HEK293 (cell line): Measurements from ENCODE around the gene OCSTAMP.

Experiments used
- CTCF ChIA-PET: fragments of 350-600 bp; formaldehyde crosslinking; extraction: SDS; loops from one replicate; lab custom pipeline; 2021; ENCODE audit warnings: antibody characterized with exemption; lab: Yijun Ruan, JAX
- POLR2A ChIA-PET: fragments of 300-600 bp; formaldehyde crosslinking; extraction: SDS; loops from one replicate; lab custom pipeline; 2020; ENCODE audit warnings: antibody characterized with exemption, inconsistent platforms; lab: Yijun Ruan, JAX
- H3K27ac ChIP-seq: fragments of 200-500 bp; sonication (Bioruptor generic); 2 replicates; pipeline ENCODE4 v1.5.1; 2014; ENCODE audit warnings: low read depth, low read length, control low read depth, inconsistent platforms; ENCODE audit errors: extremely low read depth
- H3K36me3 ChIP-seq, 2 experiments: fragments of 200-500 bp in 1 of 2; sonication (Bioruptor generic) in 1 of 2; 1 replicate in 1 of 2; 2 replicates in 1 of 2; pipeline ENCODE4 v1.5.1; 2014 to 2017; ENCODE audit warnings: inconsistent platforms in 2 of 2, low read length in 2 of 2; ENCODE audit not compliant: control insufficient read depth in 2 of 2, insufficient read depth in 1 of 2
- H3K4me1 ChIP-seq: fragments of 200-500 bp; sonication (Bioruptor generic); 2 replicates; pipeline ENCODE4 v1.5.1; 2014; ENCODE audit warnings: mild to moderate bottlenecking, low read length, inconsistent platforms; ENCODE audit not compliant: control insufficient read depth, insufficient read depth
- H3K4me3 ChIP-seq: 2 replicates; pipeline ENCODE4 v1.5.1; 2011; ENCODE audit warnings: low read depth, mild to moderate bottlenecking, control low read depth, low read length, moderate library complexity
- H3K9me3 ChIP-seq: fragments of 200-500 bp; sonication (Bioruptor generic); 2 replicates; pipeline ENCODE4 v1.5.1; 2014; ENCODE audit warnings: low read depth, low read length, inconsistent platforms; ENCODE audit not compliant: control insufficient read depth, insufficient read depth
- BCL6B ChIP-seq: fragments of 450-650 bp; formaldehyde crosslinking; IDR thresholded peaks from 2 replicates; pipeline ENCODE4 v1.5.1; 2017; ENCODE audit warnings: missing biosample characterization, missing genetic modification characterization
- ELK4 ChIP-seq: IDR thresholded peaks from 2 replicates; pipeline ENCODE4 v1.6.1; 2011; ENCODE audit warnings: mild to moderate bottlenecking, low read depth, low read length, borderline replicate concordance
- KLF1 ChIP-seq: fragments of 450-650 bp; formaldehyde crosslinking; IDR thresholded peaks from 2 replicates; pipeline ENCODE4 v1.5.1; 2016; ENCODE audit warnings: missing biosample characterization, missing genetic modification characterization
- KLF10 ChIP-seq: fragments of 450-650 bp; IDR thresholded peaks from 2 replicates; pipeline ENCODE4 v1.5.1; 2018; ENCODE audit warnings: missing biosample characterization, mild to moderate bottlenecking, missing genetic modification characterization
- MYNN ChIP-seq: fragments of 450-650 bp; formaldehyde crosslinking; IDR thresholded peaks from 2 replicates; pipeline ENCODE4 v1.5.1; 2016; ENCODE audit warnings: missing biosample characterization, missing genetic modification characterization, borderline replicate concordance
- REST ChIP-seq: fragments of 450-650 bp; formaldehyde crosslinking; IDR thresholded peaks from 2 replicates; pipeline ENCODE4 v1.5.1; 2016; ENCODE audit warnings: missing biosample characterization, missing genetic modification characterization
- ZBTB8A ChIP-seq: fragments of 450-650 bp; formaldehyde crosslinking; IDR thresholded peaks from 2 replicates; pipeline ENCODE4 v1.5.1; 2016; ENCODE audit warnings: missing biosample characterization, missing genetic modification characterization
- ZEB2 ChIP-seq: fragments of 450-650 bp; formaldehyde crosslinking; IDR thresholded peaks from 2 replicates; pipeline ENCODE4 v1.5.1; 2016; ENCODE audit warnings: missing biosample characterization, missing genetic modification characterization
- ZFHX2 ChIP-seq: fragments of 450-650 bp; formaldehyde crosslinking; conservative IDR thresholded peaks from 2 replicates; pipeline ENCODE4 v1.5.1; 2016; ENCODE audit warnings: missing biosample characterization, missing genetic modification characterization
- ZFP41 ChIP-seq: fragments of 450-650 bp; formaldehyde crosslinking; IDR thresholded peaks from 2 replicates; pipeline ENCODE4 v1.5.1; 2016; ENCODE audit warnings: missing biosample characterization, missing genetic modification characterization, borderline replicate concordance
- ZNF114 ChIP-seq: fragments of 450-650 bp; formaldehyde crosslinking; IDR thresholded peaks from 2 replicates; pipeline ENCODE4 v1.5.0; 2017; ENCODE audit warnings: missing biosample characterization, missing genetic modification characterization
- ZNF23 ChIP-seq: fragments of 450-650 bp; formaldehyde crosslinking; IDR thresholded peaks from 2 replicates; pipeline ENCODE4 v1.5.1; 2016; ENCODE audit warnings: missing biosample characterization, missing genetic modification characterization, borderline replicate concordance
- ZNF24 ChIP-seq: fragments of 450-650 bp; formaldehyde crosslinking; IDR thresholded peaks from 2 replicates; pipeline ENCODE4 v1.5.1; 2016; ENCODE audit warnings: missing biosample characterization, missing genetic modification characterization
- ZNF513 ChIP-seq: fragments of 450-650 bp; IDR thresholded peaks from 2 replicates; pipeline ENCODE4 v1.5.1; 2018; ENCODE audit warnings: missing biosample characterization, missing genetic modification characterization
- ZNF529 ChIP-seq: fragments of 450-650 bp; formaldehyde crosslinking; IDR thresholded peaks from 2 replicates; pipeline ENCODE4 v1.5.1; 2017; ENCODE audit warnings: missing genetic modification characterization, missing biosample characterization; ENCODE audit not compliant: insufficient replicate concordance
- ZNF558 ChIP-seq: fragments of 450-650 bp; formaldehyde crosslinking; IDR thresholded peaks from 2 replicates; pipeline ENCODE4 v1.5.1; 2016; ENCODE audit warnings: missing biosample characterization, missing genetic modification characterization
- ZNF560 ChIP-seq: fragments of 450-650 bp; formaldehyde crosslinking; IDR thresholded peaks from 2 replicates; pipeline ENCODE4 v1.5.1; 2017; ENCODE audit warnings: missing biosample characterization, missing genetic modification characterization, borderline replicate concordance
- ZNF571 ChIP-seq: fragments of 450-650 bp; formaldehyde crosslinking; IDR thresholded peaks from 2 replicates; pipeline ENCODE4 v1.5.0; 2017; ENCODE audit warnings: missing biosample characterization, missing genetic modification characterization
- ZNF629 ChIP-seq: fragments of 450-650 bp; formaldehyde crosslinking; IDR thresholded peaks from 2 replicates; pipeline ENCODE4 v1.5.1; 2017; ENCODE audit warnings: missing biosample characterization, missing genetic modification characterization
- ZNF660 ChIP-seq: fragments of 450-650 bp; IDR thresholded peaks from 2 replicates; pipeline ENCODE4 v1.5.1; 2018; ENCODE audit warnings: missing biosample characterization, mild to moderate bottlenecking, missing genetic modification characterization
- ZNF677 ChIP-seq: fragments of 450-650 bp; IDR thresholded peaks from 2 replicates; pipeline ENCODE4 v1.5.0; 2018; ENCODE audit warnings: missing biosample characterization, mild to moderate bottlenecking, missing genetic modification characterization, moderate library complexity
- ZNF776 ChIP-seq: fragments of 450-650 bp; formaldehyde crosslinking; IDR thresholded peaks from 2 replicates; pipeline ENCODE4 v1.5.0; 2017; ENCODE audit warnings: missing biosample characterization, missing genetic modification characterization, borderline replicate concordance
- ZNF843 ChIP-seq: fragments of 450-650 bp; formaldehyde crosslinking; IDR thresholded peaks from 2 replicates; pipeline ENCODE4 v1.5.1; 2016; ENCODE audit warnings: missing biosample characterization, missing genetic modification characterization
- TF ChIP-seq, protein P1 (sequence below): fragments of 450-650 bp; formaldehyde crosslinking; IDR thresholded peaks from 2 replicates; pipeline ENCODE4 v1.5.1; 2016; ENCODE audit warnings: missing biosample characterization, missing genetic modification characterization
- TF ChIP-seq, protein P2 (sequence below): fragments of 450-650 bp; formaldehyde crosslinking; optimal IDR thresholded peaks from 2 replicates; pipeline ENCODE3; 2016; ENCODE audit warnings: missing biosample characterization, mild to moderate bottlenecking, missing genetic modification characterization

The OCSTAMP gene

DNA sequence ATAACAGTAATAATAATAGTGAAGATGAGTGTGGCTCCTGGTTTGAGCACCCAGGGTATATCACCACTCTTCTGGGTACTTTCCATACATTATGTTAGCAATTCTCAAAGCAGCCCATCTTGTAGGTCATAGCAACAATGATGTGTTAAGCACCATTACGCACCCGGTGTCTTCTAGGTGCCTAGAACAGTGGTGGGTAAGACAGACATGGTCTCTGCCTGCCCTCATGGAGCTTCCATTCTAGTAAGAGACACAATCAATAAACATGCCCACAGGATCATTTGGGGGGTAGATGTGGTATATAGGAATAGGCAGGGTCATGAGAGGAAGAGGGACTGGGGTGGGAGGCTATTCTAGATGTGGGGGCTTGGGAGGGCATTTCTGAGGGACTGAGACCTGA lies 21.0 kb upstream of the OCSTAMP start:
- no peak overlapping the region for H3K27ac ChIP-seq
- H3K9me3 ChIP-seq = no peaks in the 10 kb centered on the region
- H3K4me3 ChIP-seq = no peak overlapping the region
- ChIA-PET CTCF (no interaction called here), POLR2A (no interaction called here)
- no peak for TF ChIP-seq ZFP41 (tag by site-specific recombination)
- no peak for TF ChIP-seq ZBTB8A (tag by site-specific recombination)
- TF ChIP-seq ZNF776 (tag by site-specific recombination) = no peak
- TF ChIP-seq BCL6B (tag by site-specific recombination) = no peak
- no peak for TF ChIP-seq ZNF23 (tag by site-specific recombination)
- no peak for TF ChIP-seq ZNF529 (tag by site-specific recombination)
- no peak for TF ChIP-seq ZNF114 (tag by site-specific recombination)
- TF ChIP-seq KLF1 (tag by site-specific recombination) = no peak
- TF ChIP-seq ZEB2 (tag by site-specific recombination) = no peak
- TF ChIP-seq ZNF629 (tag by site-specific recombination) = no peak
- TF ChIP-seq ZNF677 (tag by site-specific recombination) = no peak
- H3K36me3 ChIP-seq = no peaks in the 10 kb centered on the region
- 0 out of 2 replicates have a peak, but pooled peaks cover 2% of the 10 kb centered on the region for H3K4me1 ChIP-seq

GRCh38 chr20:46570956-46571355 lies 20.5 kb upstream of the OCSTAMP start:
- Histone ChIP-seq H3K36me3 (no peaks in the 10 kb centered on the region), H3K4me3 (no peak overlapping the region), H3K27ac (no peak overlapping the region), H3K4me1 (0 out of 2 replicates have a peak, but pooled peaks cover 2% of the 10 kb centered on the region), H3K9me3 (no peaks in the 10 kb centered on the region)
- TF ChIP-seq MYNN (tag by site-specific recombination) (no peak), REST (no peak), ZNF24 (no peak), ZNF560 (no peak), ZNF660 (tag by site-specific recombination) (no peak), ZNF843 (tag by site-specific recombination) (no peak), ZNF629 (tag by site-specific recombination) (no peak), ZFHX2 (no peak), ZNF558 (tag by site-specific recombination) (no peak), ZNF513 (tag by site-specific recombination) (no peak), ZNF571 (tag by site-specific recombination) (no peak), ELK4 (no peak), KLF10 (tag by site-specific recombination) (no peak)
- TF ChIP-seq, protein P1, sequence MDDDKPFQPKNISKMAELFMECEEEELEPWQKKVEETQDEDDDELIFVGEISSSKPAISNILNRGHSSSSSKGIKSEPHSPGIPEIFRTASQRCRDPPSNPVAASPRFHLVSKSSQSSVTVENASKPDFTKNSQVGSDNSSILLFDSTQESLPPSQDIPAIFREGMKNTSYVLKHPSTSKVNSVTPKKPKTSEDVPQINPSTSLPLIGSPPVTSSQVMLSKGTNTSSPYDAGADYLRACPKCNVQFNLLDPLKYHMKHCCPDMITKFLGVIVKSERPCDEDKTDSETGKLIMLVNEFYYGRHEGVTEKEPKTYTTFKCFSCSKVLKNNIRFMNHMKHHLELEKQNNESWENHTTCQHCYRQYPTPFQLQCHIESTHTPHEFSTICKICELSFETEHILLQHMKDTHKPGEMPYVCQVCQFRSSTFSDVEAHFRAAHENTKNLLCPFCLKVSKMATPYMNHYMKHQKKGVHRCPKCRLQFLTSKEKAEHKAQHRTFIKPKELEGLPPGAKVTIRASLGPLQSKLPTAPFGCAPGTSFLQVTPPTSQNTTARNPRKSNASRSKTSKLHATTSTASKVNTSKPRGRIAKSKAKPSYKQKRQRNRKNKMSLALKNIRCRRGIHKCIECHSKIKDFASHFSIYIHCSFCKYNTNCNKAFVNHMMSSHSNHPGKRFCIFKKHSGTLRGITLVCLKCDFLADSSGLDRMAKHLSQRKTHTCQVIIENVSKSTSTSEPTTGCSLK (tag by site-specific recombination) = no peak
- TF ChIP-seq, protein P2, sequence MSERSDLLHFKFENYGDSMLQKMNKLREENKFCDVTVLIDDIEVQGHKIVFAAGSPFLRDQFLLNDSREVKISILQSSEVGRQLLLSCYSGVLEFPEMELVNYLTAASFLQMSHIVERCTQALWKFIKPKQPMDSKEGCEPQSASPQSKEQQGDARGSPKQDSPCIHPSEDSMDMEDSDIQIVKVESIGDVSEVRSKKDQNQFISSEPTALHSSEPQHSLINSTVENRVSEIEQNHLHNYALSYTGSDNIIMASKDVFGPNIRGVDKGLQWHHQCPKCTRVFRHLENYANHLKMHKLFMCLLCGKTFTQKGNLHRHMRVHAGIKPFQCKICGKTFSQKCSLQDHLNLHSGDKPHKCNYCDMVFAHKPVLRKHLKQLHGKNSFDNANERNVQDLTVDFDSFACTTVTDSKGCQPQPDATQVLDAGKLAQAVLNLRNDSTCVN = no peak
- POLR2A ChIA-PET = no interaction called here
- CTCF ChIA-PET = no interaction called here
